Ovary (tissue), 9 donors: ENCODE results near the gene SLC34A2. TPM values are rescaled to one million over a fixed set of nuclear protein-coding genes. Genes with fewer than 3 reads are reported as not detected.
"Not testable (repeated sequence)": the region's sequence is repeated elsewhere in the genome, so short reads cannot be mapped to it uniquely, and the experiment has no call there.

Experiments used
- DNase-seq, 5 donors: peaks; one replicate each; pipeline ENCODE4 v3.0.0-alpha.2; 2019 to 2020
- H3K27ac ChIP-seq, 2 donors: fragments of 200-600 bp; one replicate each; pipeline versions ENCODE4 v1.5.1 to v1.8.0; 2019 to 2022
- H3K27me3 ChIP-seq: fragments of 200-600 bp; one replicate; pipeline ENCODE4 v1.8.0; 2022
- H3K36me3 ChIP-seq: fragments of 200-600 bp; sonication (generic); one replicate; pipeline ENCODE4 v1.5.1; 2019
- H3K4me1 ChIP-seq: one replicate; pipeline ENCODE4 v1.8.1; 2013; ENCODE audit warnings: mild to moderate bottlenecking, moderate library complexity; ENCODE audit not compliant: insufficient read depth
- H3K4me3 ChIP-seq: fragments of 200-600 bp; sonication (generic); one replicate; pipeline ENCODE4 v1.5.1; 2017
- H3K9me3 ChIP-seq, 2 donors: fragments of 200-600 bp in 1 of 2; sonication (generic) in 1 of 2; one replicate each; pipeline versions ENCODE4 v1.5.1 to v1.8.1; 2013 to 2019; ENCODE audit warnings: mild to moderate bottlenecking in 1 of 2, moderate library complexity in 1 of 2
- CTCF ChIP-seq, 3 donors: fragments of 450-650 bp in 2 of 3; fragments of 200-600 bp in 1 of 3; IDR thresholded peaks; one replicate each; pipeline versions ENCODE4 v1.5.1 to v1.8.0; 2016 to 2022; ENCODE audit warnings: antibody characterized with exemption in 3 of 3, mild to moderate bottlenecking in 1 of 3
- EP300 ChIP-seq: sonication (generic); formaldehyde crosslinking; IDR thresholded peaks from one replicate; pipeline ENCODE4 v1.6.1; 2017; ENCODE audit warnings: antibody characterized with exemption
- POLR2A ChIP-seq: fragments of 450-650 bp; IDR thresholded peaks from one replicate; pipeline ENCODE4 v1.6.1; 2017; ENCODE audit warnings: antibody characterized with exemption, mild to moderate bottlenecking, moderate library complexity
- WGBS, 3 donors: extraction: QIAGEN DNeasy Blood & Tissue Kit in 1 of 3; methylation state at CpG; one replicate each; pipeline versions ENCODE4 v1.1.5 to v1.1.7; 2013 to 2017; 5-methylcytosine and 5-hydroxymethylcytosine counted together
- intact Hi-C, 4 donors: fragments of 100-400 bp; cut with DNase I; formaldehyde crosslinking; loops; one replicate each; pipeline versions ENCODE4 v1.11.0 to v1.15.1; 2022 to 2023
- polyA plus RNA-seq, 2 donors: library from polyadenylated mRNA; stranded (reverse); fragments of 200-250 nt in 1 of 2; fragments of 350-450 nt in 1 of 2; fragmentation: Illumina TruSeq in 1 of 2; extraction: RNeasy Lipid Tissue Mini Kit (QIAGEN cat#74804) in 1 of 2; gene quantifications; one replicate each; pipeline ENCODE4 v1.2.3, GENCODE V29; 2013 to 2014
- total RNA-seq, 7 donors: library from RNA; depleted of rRNA in 2 of 7; stranded (reverse); fragments of >200 nt in 2 of 7; fragmentation: NEBNext Ultra II Directional in 3 of 7; extraction: Animal tissue kit (Norgen Biotek cat#: 25700) in 3 of 7; gene quantifications; one replicate each; pipeline versions ENCODE4 v1.1.0 to v1.2.4, GENCODE V29; 2016 to 2023
- donor health status: DM: no; HTN: no; CAD: no; lungs with moderate emphysema.
- donor health status: DM: no; HTN: no; CAD: no.
- donor health status: Bipolar disorder and iron deficiency.
- donor health status: DM: yes; HTN: yes; CAD: no.
- donor health status: DM: no; HTN: no; CAD: no.
- donor health status: DM: yes; HTN: yes; CAD: no.

The SLC34A2 gene
- total and polyA plus RNA-seq, 9 donors: 0.30 to 59.4 (median 3.7) TPM

- TF ChIP-seq EP300 (no peak), CTCF (IDR thresholded peaks at IDR 0.05) (no peak), POLR2A (no peak)
- Histone ChIP-seq H3K27ac (no peak overlapping the region), H3K4me3 (no peak overlapping the region), H3K27me3 (no peaks in the 10 kb centered on the region), H3K9me3 (no peaks in the 10 kb centered on the region), H3K36me3 (no peaks in the 10 kb centered on the region), H3K4me1 (no peaks in the 10 kb centered on the region)
- no peak for DNase-seq
- intact Hi-C loops: no loop called here
- WGBS, 3 donors: 65 to 67% (median 66%) methylated on average over 17 of the region's 17 CpGs
Observed at GRCh38 chr4:25654031-25654970, 1.4 kb upstream of the SLC34A2 start.

GRCh38 chr4:25656031-25656430, 380 bp downstream of the SLC34A2 start:
- H3K27ac ChIP-seq: no peak overlapping the region
- TF ChIP-seq CTCF (IDR thresholded peaks at IDR 0.05) (no peak), EP300 (no peak), POLR2A (no peak)
- intact Hi-C loops: no loop called here

GRCh38 chr4:25658357-25658771, 2.7 kb downstream of the SLC34A2 start:
- intact Hi-C loops: no loop called here

More at GRCh38 chr4:25656031-25656430, 380 bp downstream of the SLC34A2 start:
- no peak overlapping the region for H3K4me3 ChIP-seq
- WGBS, 3 donors: 46 to 55% (median 54%) methylated on average over 8 of the region's 8 CpGs
- no peaks in the 10 kb centered on the region for H3K4me1 ChIP-seq
- no peak for DNase-seq
- H3K27me3 ChIP-seq: no peaks in the 10 kb centered on the region
- no peaks in the 10 kb centered on the region for H3K36me3 ChIP-seq
- H3K9me3 ChIP-seq: no peaks in the 10 kb centered on the region

GRCh38 chr4:25658777-25659176, 3.1 kb downstream of the SLC34A2 start:
- 79 to 90% (median 85%) methylated on average over 3 of the region's 3 CpGs for WGBS, 3 donors
- no peaks in the 10 kb centered on the region for H3K36me3 ChIP-seq
- DNase-seq: no peak
- intact Hi-C loops: no loop called here
- H3K4me1 ChIP-seq: no peaks in the 10 kb centered on the region
- H3K27ac ChIP-seq: no peak overlapping the region
- no peak overlapping the region for H3K4me3 ChIP-seq
- H3K27me3 ChIP-seq: no peaks in the 10 kb centered on the region
- TF ChIP-seq CTCF (IDR thresholded peaks at IDR 0.05) (no peak), POLR2A (no peak), EP300 (no peak)
- H3K9me3 ChIP-seq: no peaks in the 10 kb centered on the region

More at GRCh38 chr4:25658357-25658771, 2.7 kb downstream of the SLC34A2 start:
- no peaks in the 10 kb centered on the region for H3K9me3 ChIP-seq
- no peaks in the 10 kb centered on the region for H3K27me3 ChIP-seq
- TF ChIP-seq EP300 (no peak), POLR2A (no peak), CTCF (IDR thresholded peaks at IDR 0.05) (no peak)
- H3K36me3 ChIP-seq: no peaks in the 10 kb centered on the region
- no peak for DNase-seq
- H3K4me1 ChIP-seq: no peaks in the 10 kb centered on the region
- WGBS, 3 donors: 67 to 79% (median 79%) methylated on average over 3 of the region's 3 CpGs
- H3K4me3 ChIP-seq: no peak overlapping the region
- no peak overlapping the region for H3K27ac ChIP-seq

- H3K36me3 ChIP-seq, intact Hi-C loops: not testable (repeated sequence)
- WGBS, 3 donors: 78 to 86% (median 81%) methylated on average over 4 of the region's 4 CpGs
Observed at GRCh38 chr4:25661441-25661840, 5.8 kb downstream of the SLC34A2 start.

More at GRCh38 chr4:25661441-25661840, 5.8 kb downstream of the SLC34A2 start:
- not testable (repeated sequence) for DNase-seq, H3K9me3 ChIP-seq, H3K27me3 ChIP-seq, H3K4me1 ChIP-seq, H3K27ac ChIP-seq, H3K4me3 ChIP-seq
